22Rv1 (cell line): Measurements from ENCODE around the gene DPP3.

Source experiments
- H3K27ac ChIP-seq: fragments of 450-650 bp; 2 replicates; pipeline ENCODE4 v1.5.1; 2017
- ZFX ChIP-seq: fragments of 450-650 bp; IDR thresholded peaks from 2 replicates; pipeline ENCODE4 v1.6.1; 2017; ENCODE audit warnings: antibody characterized with exemption, borderline replicate concordance
- TF ChIP-seq, protein P1 (sequence below): fragments of 450-650 bp; IDR thresholded peaks from 2 replicates; pipeline ENCODE4 v1.5.1; 2017; ENCODE audit warnings: mild to moderate bottlenecking

Gene DPP3

DNA sequence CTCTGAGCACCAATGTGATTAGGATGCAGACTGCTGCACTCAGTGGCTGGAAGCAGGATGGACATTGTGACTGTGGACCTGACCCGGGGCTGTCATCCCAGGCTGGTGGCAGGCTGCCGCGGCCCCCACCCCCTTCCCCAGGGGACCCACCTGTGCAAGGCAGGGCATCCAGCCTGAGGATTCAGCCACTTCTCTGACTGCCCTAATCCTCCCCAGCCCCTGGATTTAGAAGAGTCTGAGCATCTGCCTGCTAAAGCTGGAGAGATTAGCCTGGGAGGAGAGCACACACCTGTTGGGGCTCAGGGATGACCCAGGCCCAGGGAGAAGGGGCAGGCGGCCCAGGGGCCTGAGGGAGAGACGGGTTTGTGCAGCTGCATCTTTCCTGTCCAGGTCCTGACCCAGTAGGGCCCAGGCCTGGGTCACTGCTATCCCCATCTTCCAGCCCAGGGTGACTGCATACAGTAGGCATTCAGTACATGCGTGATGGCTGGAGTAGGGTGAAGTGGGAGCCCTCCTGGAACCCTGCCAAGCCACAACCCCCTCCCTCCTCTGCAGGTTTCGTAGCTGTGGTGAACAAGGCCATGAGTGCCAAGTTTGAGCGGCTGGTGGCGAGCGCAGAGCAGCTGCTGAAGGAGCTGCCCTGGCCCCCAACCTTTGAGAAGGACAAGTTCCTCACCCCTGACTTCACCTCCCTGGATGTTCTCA lies 12.1 kb downstream of the DPP3 start:
- TF ChIP-seq, protein P1, sequence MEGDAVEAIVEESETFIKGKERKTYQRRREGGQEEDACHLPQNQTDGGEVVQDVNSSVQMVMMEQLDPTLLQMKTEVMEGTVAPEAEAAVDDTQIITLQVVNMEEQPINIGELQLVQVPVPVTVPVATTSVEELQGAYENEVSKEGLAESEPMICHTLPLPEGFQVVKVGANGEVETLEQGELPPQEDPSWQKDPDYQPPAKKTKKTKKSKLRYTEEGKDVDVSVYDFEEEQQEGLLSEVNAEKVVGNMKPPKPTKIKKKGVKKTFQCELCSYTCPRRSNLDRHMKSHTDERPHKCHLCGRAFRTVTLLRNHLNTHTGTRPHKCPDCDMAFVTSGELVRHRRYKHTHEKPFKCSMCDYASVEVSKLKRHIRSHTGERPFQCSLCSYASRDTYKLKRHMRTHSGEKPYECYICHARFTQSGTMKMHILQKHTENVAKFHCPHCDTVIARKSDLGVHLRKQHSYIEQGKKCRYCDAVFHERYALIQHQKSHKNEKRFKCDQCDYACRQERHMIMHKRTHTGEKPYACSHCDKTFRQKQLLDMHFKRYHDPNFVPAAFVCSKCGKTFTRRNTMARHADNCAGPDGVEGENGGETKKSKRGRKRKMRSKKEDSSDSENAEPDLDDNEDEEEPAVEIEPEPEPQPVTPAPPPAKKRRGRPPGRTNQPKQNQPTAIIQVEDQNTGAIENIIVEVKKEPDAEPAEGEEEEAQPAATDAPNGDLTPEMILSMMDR = no peak
- TF ChIP-seq ZFX = no peak
- no peak overlapping the region for H3K27ac ChIP-seq

DNA sequence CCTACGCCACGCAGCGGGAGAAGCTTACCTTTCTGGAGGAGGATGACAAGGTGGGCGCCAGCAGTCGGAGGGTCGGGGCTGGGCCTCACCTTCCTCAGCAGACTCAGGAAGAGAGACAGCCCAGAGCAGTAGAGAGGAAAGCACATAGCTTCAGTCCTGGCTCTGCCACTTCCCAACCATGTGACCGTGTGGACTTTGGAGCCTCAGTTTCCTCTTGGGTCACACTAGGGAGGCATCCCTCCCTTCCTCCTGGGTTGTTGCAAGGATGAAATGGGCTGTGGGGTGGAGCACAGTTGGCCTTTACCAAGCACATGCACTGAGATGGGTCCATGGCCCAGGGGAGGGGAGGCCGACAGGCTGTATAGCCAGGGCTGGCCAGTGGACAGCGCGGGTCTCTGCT lies 12.9 kb downstream of the DPP3 start:
- TF ChIP-seq ZFX = no peak
- no peak overlapping the region for H3K27ac ChIP-seq

DNA sequence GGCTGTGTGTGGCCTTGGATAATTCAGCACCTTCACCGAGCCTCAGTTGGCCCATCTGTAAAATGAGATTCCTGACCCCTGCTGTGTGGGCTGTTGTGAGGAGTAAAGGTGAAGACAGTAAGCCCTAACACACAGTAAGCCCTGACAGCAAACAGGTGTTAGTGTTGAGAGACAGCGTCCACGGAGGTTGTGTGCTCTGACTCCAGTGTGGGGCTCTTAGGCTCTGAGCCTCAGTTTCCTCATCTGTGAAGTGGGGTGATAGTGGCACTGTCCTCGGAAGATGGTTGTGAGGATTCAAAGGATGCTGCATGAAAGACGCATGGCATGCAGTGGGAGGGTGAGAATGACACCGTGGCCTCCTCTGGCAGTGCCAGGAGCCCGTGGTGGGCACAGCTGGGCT lies 14.2 kb downstream of the DPP3 start:
- TF ChIP-seq, protein P1 = no peak
- no peak for TF ChIP-seq ZFX
- H3K27ac ChIP-seq = no peak overlapping the region

DNA sequence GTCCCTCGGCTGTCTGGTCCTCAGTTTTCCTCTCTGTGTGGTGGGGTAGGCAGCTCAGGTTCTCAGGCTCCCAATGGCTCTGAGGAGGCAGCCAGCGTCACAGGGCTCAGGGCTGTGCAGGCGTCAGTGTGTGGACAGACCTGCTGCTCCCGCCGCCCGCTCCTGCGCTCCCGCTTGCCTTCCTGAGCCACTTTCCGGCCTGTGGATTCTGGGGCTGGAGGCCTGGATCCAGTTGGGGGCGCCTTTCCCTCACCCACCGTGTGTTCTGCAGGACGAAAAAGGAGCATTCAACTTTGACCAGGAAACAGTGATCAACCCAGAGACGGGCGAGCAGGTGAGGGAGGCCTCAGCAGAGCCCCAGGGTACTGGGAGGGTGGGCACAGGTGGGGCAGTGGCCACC lies 14.7 kb downstream of the DPP3 start:
- no peak for TF ChIP-seq ZFX
- TF ChIP-seq, protein P1 = no peak
- H3K27ac ChIP-seq = no peak overlapping the region

DNA sequence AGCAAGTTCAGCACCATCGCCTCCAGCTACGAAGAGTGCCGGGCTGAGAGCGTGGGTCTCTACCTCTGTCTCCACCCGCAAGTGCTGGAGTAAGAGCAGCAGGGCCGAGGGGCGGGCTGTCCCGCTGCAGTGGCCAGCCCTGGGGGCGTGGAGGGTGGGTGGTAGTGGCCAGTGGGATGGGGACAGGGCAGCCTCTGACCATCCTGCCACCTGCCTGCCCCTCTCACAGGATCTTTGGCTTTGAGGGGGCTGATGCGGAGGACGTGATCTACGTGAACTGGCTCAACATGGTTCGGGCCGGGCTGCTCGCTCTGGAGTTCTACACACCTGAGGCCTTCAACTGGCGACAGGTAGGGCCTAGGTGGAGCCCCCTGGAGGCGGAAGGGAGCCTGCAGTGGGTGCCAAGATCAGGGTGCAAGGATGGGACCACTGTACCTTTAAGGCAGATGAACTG lies 15.2 kb downstream of the DPP3 start:
- H3K27ac ChIP-seq = no peak overlapping the region
- TF ChIP-seq, protein P1 = peak; percentile 58
- no peak for TF ChIP-seq ZFX

DNA sequence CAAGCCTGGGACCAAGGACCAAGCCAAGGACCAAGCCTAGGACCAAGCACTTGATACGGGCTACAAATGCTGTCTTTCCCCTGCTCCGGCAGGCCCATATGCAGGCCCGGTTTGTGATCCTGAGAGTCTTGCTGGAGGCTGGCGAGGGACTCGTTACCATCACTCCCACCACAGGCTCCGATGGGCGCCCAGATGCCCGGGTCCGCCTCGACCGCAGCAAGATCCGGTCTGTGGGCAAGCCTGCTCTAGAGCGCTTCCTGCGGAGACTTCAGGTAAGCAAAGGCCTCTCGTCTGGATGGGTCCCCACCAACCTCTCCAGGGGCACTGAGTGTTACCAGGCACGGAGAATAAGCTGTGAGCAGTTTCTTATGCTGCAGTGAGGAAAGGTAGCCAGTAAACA lies 17.0 kb downstream of the DPP3 start:
- TF ChIP-seq ZFX = no peak
- TF ChIP-seq, protein P1 = no peak

DNA sequence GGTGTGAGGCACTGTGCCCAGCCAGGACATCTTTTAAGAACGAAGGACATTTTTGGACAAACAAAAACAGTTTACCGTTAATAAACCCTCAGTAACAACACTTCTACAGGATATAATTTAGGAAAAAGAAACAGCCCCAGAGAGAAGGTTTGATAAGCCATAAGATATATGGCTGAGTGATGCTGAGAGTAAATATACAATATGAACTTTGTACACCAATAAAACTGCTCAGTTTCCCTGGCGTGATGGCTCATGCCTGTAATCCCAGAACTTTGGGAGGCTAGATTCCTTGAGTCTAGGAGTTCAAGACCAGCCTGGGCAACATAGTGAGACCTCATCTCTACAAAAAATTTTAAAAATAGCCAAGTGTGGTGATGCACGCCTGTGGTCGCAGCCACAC lies 18.3 kb downstream of the DPP3 start:
- TF ChIP-seq, protein P1 = no peak
- peak overlapping the region; percentile 25; the same call in 1 of the 2 replicates for H3K27ac ChIP-seq

More for the DNA sequence above, 17.0 kb downstream of the DPP3 start:
- H3K27ac ChIP-seq = no peak overlapping the region
